ENCODE data around the gene LGALS7B. TPM values are rescaled to one million over a fixed set of nuclear protein-coding genes. Genes with fewer than 3 reads are reported as not detected.
A peak's percentile ranks its signal among the peaks of the same experiment; 100 is the strongest.
"Not testable (repeated sequence)": the region's sequence is repeated elsewhere in the genome, so short reads cannot be mapped to it uniquely, and the experiment has no call there.

Gene LGALS7B
- total RNA-seq, 1 donor from 2014 or later, result not detected

- no peak for DNase-seq (ENCODE audit: low read depth in 2 of 2)
Observed at GRCh38 chr19:38819231-38819920, 30.4 kb downstream of the LGALS7B start.

- not testable (repeated sequence) for DNase-seq (ENCODE audit: low read depth in 2 of 2)
Observed at GRCh38 chr19:38821230-38821825, 32.3 kb downstream of the LGALS7B start.

GRCh38 chr19:38825936-38826335 lies 36.9 kb downstream of the LGALS7B start:
- not testable (repeated sequence) for DNase-seq (ENCODE audit: low read depth in 2 of 2)

- no peak for DNase-seq (ENCODE audit: low read depth in 2 of 2)
Observed at GRCh38 chr19:38826856-38827551, 38.0 kb downstream of the LGALS7B start.

- not testable (repeated sequence) for DNase-seq (ENCODE audit: low read depth in 2 of 2)
Observed at GRCh38 chr19:38829203-38829602, 40.2 kb downstream of the LGALS7B start.

GRCh38 chr19:38830039-38830733 lies 41.2 kb downstream of the LGALS7B start:
- peak in 1 of 2 donors; percentile 14 for DNase-seq (ENCODE audit: low read depth in 2 of 2)

GRCh38 chr19:38831142-38831605 lies 42.2 kb downstream of the LGALS7B start:
- peak; percentile 48 to 77 for DNase-seq (ENCODE audit: low read depth in 2 of 2)

- DNase-seq (ENCODE audit: low read depth in 2 of 2), result no peak
Observed at GRCh38 chr19:38833092-38833425, 44.1 kb downstream of the LGALS7B start.

GRCh38 chr19:38834104-38834490 lies 45.1 kb downstream of the LGALS7B start:
- DNase-seq (ENCODE audit: low read depth in 2 of 2), result no peak

- DNase-seq (ENCODE audit: low read depth in 2 of 2), result no peak
Observed at GRCh38 chr19:38834590-38834989, 45.6 kb downstream of the LGALS7B start.

GRCh38 chr19:38836159-38836982 lies 47.4 kb downstream of the LGALS7B start:
- no peak for DNase-seq (ENCODE audit: low read depth in 2 of 2)

GRCh38 chr19:38836983-38837626 lies 48.1 kb downstream of the LGALS7B start:
- no peak for DNase-seq (ENCODE audit: low read depth in 2 of 2)

GRCh38 chr19:38837656-38838121 lies 48.7 kb downstream of the LGALS7B start:
- DNase-seq (ENCODE audit: low read depth in 2 of 2), result no peak

GRCh38 chr19:38838208-38838985 lies 49.4 kb downstream of the LGALS7B start:
- no peak for DNase-seq (ENCODE audit: low read depth in 2 of 2)

- no peak for DNase-seq (ENCODE audit: low read depth in 2 of 2)
Observed at GRCh38 chr19:38838986-38839761, 50.2 kb downstream of the LGALS7B start.

- DNase-seq (ENCODE audit: low read depth in 2 of 2), result no peak
Observed at GRCh38 chr19:38839816-38840582, 51.0 kb downstream of the LGALS7B start.

GRCh38 chr19:38840583-38840968 lies 51.6 kb downstream of the LGALS7B start:
- no peak for DNase-seq (ENCODE audit: low read depth in 2 of 2)
